ENCODE results near the gene UNK.

UNK gene

DNA sequence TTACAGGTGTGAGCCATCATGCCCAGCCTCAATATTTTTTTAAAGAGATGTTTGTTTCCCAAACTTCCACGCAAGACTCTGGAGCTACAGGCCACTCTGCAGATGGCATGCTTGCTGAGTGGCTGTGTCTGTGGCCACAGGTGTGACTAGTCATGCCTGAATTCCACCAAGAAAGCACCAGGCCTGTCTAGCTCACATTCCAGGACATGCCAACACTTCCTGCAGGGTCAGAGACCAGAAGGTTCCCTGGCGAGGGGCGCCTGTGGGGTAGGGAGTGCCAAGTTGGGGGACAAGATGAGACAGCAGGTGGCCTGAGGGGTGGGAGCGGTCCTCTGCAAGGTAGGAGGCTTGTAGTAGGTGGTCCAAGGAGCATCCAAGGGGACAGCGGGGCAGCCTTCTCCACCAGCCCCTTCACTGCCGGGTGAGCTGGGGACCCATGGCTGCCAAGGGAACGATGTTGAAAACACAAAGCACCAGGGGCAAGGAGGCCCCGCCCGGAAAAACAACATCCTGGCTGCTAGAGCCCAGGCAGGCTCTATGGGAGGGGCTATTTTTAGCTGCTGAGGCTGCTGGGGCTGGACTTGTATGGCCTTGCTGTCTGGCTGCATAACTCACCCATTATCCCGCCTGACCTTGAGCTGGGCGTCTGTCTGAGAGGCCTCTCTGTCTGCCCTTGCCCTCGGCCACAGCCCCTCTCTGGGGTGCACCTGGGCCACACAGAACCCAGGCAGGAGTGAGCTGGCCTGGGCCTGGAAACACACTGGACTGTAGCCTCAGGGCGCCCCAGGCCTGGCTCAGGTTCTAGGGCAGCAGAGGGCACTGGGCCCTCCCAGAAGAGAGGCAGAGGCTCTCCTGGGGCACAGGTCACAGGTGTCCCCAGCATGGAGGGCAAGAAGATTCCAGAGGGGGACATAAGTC, 88.1 kb downstream of the UNK start:
- DNase-seq (ENCODE audit: low read depth in 3 of 3) = no peak

DNA sequence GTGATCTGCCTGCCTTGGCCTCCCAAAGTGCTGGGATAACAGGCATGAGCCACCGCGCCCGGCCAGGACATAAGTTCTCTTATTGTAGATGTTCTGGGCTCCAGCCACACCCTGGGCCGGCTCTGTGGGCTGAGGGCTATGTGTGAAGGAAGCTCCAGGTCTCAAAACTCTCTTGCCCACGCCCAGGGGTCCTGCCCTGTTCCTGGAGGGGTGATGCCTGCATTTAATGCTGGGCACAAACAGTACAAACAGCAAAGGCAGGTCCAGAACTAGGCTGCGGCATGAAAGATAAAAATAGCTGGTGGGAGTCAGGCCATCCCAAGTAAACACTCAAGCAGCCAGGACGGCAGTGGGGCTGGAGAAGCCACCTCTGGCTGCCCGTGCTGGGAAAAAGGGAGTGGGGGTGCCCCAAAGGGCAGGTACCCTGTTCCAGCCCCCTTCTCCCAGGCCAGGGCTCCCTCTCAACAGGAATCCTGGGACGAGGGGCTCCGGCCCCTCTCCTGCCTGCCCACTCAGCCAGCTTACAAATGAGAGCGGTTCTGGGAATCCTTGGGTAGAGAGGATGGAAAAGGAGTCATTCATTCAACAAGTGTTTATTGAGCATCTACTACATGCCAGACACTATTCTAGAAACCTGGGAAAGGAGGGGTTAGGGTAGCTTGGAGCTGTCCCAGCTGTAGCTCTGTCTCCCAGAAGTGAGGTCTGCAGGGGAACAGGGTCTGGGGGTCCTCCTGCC, 89.1 kb downstream of the UNK start:
- DNase-seq (ENCODE audit: low read depth in 3 of 3) = no peak

DNA sequence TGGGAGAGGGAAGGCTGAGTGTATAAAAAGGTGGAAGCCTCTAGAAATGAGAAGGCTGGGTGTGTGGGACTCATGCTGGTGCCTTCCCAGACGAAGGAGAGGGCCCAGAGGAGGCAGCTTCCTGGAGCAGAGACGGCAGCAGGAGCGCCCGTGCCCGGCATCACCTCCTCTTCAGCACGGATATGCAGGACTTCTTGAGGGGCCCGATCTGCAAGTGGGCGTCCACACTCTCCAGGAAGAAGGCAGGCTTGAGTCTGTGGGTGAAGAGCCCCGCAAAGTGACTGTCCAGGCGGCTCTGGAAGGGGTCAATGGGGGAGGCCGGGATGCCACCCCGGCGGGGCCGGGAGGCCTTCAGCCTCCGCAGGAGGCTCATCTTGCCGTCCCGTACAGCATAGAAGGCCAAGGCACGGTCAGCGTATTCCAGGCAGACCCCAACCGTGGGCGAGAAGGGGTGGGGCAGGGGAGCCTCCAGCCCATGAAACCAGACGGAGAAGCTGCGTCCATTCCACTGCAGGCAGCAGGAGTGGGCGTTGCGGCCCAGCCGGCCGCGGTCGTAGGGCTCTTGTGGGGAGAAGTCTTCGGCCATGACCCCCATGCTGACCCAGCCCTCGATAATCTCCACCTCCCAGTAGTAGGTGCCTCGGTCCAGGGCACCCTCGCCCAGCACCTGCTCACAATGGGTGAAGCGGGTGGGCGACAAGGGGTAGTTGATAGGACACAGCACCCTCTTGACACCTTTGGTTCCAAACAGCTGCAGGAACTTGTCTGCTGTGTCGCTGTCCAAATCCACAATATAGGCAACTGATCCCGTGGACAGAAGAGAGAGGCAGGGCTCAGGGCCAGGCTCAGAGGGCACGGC, 89.9 kb downstream of the UNK start:
- DNase-seq (ENCODE audit: low read depth in 3 of 3) = no peak

All from stimulated activated CD4-positive, alpha-beta T cell treated with anti-CD3 and anti-CD28 coated beads, TNF-alpha, amount 100 ng/mL, for 24 hours (primary cell).